Pancreas (tissue), 10 donors: ENCODE results near the gene MB21D2. TPM values are rescaled to one million over a fixed set of nuclear protein-coding genes. Genes with fewer than 3 reads are reported as not detected.

Experiments
- ATAC-seq, 4 donors: fragments of 200-7000 bp; cut with Tn5 transposase; one replicate each; pipeline versions ENCODE4 v1.8.0 to v1.9.1; 2020; ENCODE audit warnings: mild to moderate bottlenecking in 4 of 4, moderate library complexity in 4 of 4
- DNase-seq, 6 donors: peaks; one replicate each; pipeline ENCODE4 v3.0.0-alpha.2; 2020
- FAIRE-seq: peaks from 2 replicates; lab custom pipeline; 2012; peaks lifted over from hg19 to GRCh38; lab: Jason Lieb, UNC
- H3K27ac ChIP-seq, 4 donors: fragments of 200-600 bp; sonication (generic); 1 replicate in 3 of 4; 2 replicates in 1 of 4; pipeline versions ENCODE4 v1.5.0 to v1.8.0; 2020
- H3K27me3 ChIP-seq, 4 donors: fragments of 200-600 bp; one replicate each; pipeline ENCODE4 v1.8.0; 2021
- H3K36me3 ChIP-seq, 3 donors: fragments of 200-600 bp; sonication (generic) in 1 of 3; one replicate each; pipeline versions ENCODE4 v1.5.0 to v1.8.0; 2020 to 2021
- H3K4me1 ChIP-seq, 3 donors: fragments of 200-600 bp; one replicate each; pipeline ENCODE4 v1.8.0; 2021
- H3K4me3 ChIP-seq, 4 donors: fragments of 200-600 bp; sonication (generic) in 2 of 4; one replicate each; pipeline versions ENCODE4 v1.5.0 to v1.8.0; 2020 to 2021
- H3K9me3 ChIP-seq, 4 donors: fragments of 200-600 bp; one replicate each; pipeline ENCODE4 v1.8.0; 2021
- CTCF ChIP-seq, 4 donors: fragments of 200-600 bp; sonication (generic) in 3 of 4; IDR thresholded peaks; one replicate each; pipeline versions ENCODE4 v1.5.0 to v1.8.0; 2021; ENCODE audit warnings: antibody characterized with exemption in 4 of 4
- WGBS, 2 donors: extraction: QIAGEN DNeasy Blood & Tissue Kit; methylation state at CpG; one replicate each; pipeline ENCODE4 v1.1.7; 2013; 5-methylcytosine and 5-hydroxymethylcytosine counted together
- intact Hi-C, 3 donors: fragments of 100-400 bp; cut with DNase I; formaldehyde crosslinking; loops; one replicate each; pipeline versions ENCODE4 v1.11.1 to v1.14.2; 2022
- polyA plus RNA-seq, 2 donors: library from polyadenylated mRNA; stranded (reverse); fragments of 200-250 nt; gene quantifications; one replicate each; pipeline ENCODE4 v1.2.3, GENCODE V29; 2013
- total RNA-seq, 6 donors: library from RNA; stranded (reverse); fragmentation: NEBNext Ultra II Directional in 4 of 6; extraction: Animal tissue kit (Norgen Biotek cat#: 25700) in 4 of 6; gene quantifications; one replicate each; pipeline versions ENCODE4 v1.2.1 to v1.2.4, GENCODE V29; 2021 to 2023
- donor health status: healthy with polysubstance abuse.
- donor health status: DM: no; HTN: no; CAD: no; lungs with moderate emphysema.
- donor health status: DM: no; HTN: no; CAD: no.
- donor health status: control.
- donor health status: control.
- donor health status: Bipolar disorder and iron deficiency.
- donor health status: DM: yes; HTN: yes; CAD: no.
- donor health status: DM: no; HTN: no; CAD: no.
- donor health status: DM: no; HTN: no; CAD: no.
- donor health status: DM: yes; HTN: yes; CAD: no.

Gene MB21D2
- total and polyA plus RNA-seq, 8 donors, result 0.37 to 2.3 (median 0.94) TPM

- no peak for TF ChIP-seq CTCF (IDR thresholded peaks at IDR 0.05)
- DNase-seq (no peak), FAIRE-seq (no peak), ATAC-seq (peak in 2 of 4 donors; percentile 14 to 53)
- no peak overlapping the region for H3K4me3 ChIP-seq
- H3K4me1 ChIP-seq, result no peaks in the 10 kb centered on the region
- WGBS, 2 donors, result 28 to 33% methylated on average over 5 of the region's 5 CpGs
- H3K27me3 ChIP-seq, result no peaks in the 10 kb centered on the region
- intact Hi-C loops, result no loop called here
- no peaks in the 10 kb centered on the region for H3K9me3 ChIP-seq
- no peaks in the 10 kb centered on the region for H3K36me3 ChIP-seq
- H3K27ac ChIP-seq, result no peak overlapping the region
These were observed 20.7 kb downstream of the MB21D2 start for GRCh38 chr3:192897005-192897404.

- ATAC-seq (no peak), DNase-seq (no peak), FAIRE-seq (no peak)
- Histone ChIP-seq H3K36me3 (no peaks in the 10 kb centered on the region), H3K27ac (peak overlapping the region in 1 of 4 donors; percentile 1), H3K4me3 (no peak overlapping the region), H3K9me3 (no peaks in the 10 kb centered on the region), H3K4me1 (no peaks in the 10 kb centered on the region), H3K27me3 (no peaks in the 10 kb centered on the region)
- intact Hi-C loops, result no loop called here
- no peak for TF ChIP-seq CTCF (IDR thresholded peaks at IDR 0.05)
- WGBS, 2 donors, result 67 to 75% methylated on average over 5 of the region's 5 CpGs
These were observed 21.4 kb downstream of the MB21D2 start for GRCh38 chr3:192896208-192896607.

- 49 to 67% methylated on average over 5 of the region's 5 CpGs for WGBS, 2 donors
- intact Hi-C loops, result no loop called here
- no peak for ATAC-seq
- no peak overlapping the region for H3K4me3 ChIP-seq
- no peaks in the 10 kb centered on the region for H3K36me3 ChIP-seq
- no peaks in the 10 kb centered on the region for H3K9me3 ChIP-seq
- no peaks in the 10 kb centered on the region for H3K27me3 ChIP-seq
- H3K27ac ChIP-seq, result no peak overlapping the region
- no peak for DNase-seq
- no peak for TF ChIP-seq CTCF (IDR thresholded peaks at IDR 0.05)
- H3K4me1 ChIP-seq, result peaks cover 0 to under 1% (median 0%) of the 10 kb centered on the region in 3 donors
- FAIRE-seq, result no peak
These were observed 23.0 kb downstream of the MB21D2 start for GRCh38 chr3:192894676-192895075.

- intact Hi-C loops, result no loop called here
- no peak for TF ChIP-seq CTCF (IDR thresholded peaks at IDR 0.05)
- 72 to 77% methylated on average over 13 of the region's 13 CpGs for WGBS, 2 donors
- H3K4me1 ChIP-seq, result peaks cover 0 to 4% (median 0%) of the 10 kb centered on the region in 3 donors
- H3K27me3 ChIP-seq, result no peaks in the 10 kb centered on the region
- ATAC-seq, result peak in 3 of 4 donors; percentile 67 to 89 (median 87)
- FAIRE-seq, result no peak
- H3K9me3 ChIP-seq, result no peaks in the 10 kb centered on the region
- H3K4me3 ChIP-seq, result no peak overlapping the region
- peak in 2 of 6 donors; percentile 11 to 48 for DNase-seq
- no peaks in the 10 kb centered on the region for H3K36me3 ChIP-seq
- H3K27ac ChIP-seq, result peak overlapping the region in 2 of 4 donors; percentile 48 to 50
These were observed 24.5 kb downstream of the MB21D2 start for GRCh38 chr3:192892981-192893700.
